Astrocyte of the spinal cord (primary cell): ENCODE data around the gene SPNS2.

Experiments
- DNase-seq: peaks from one replicate; pipeline ENCODE4 v3.0.0; 2011; ENCODE audit warnings: low read depth, low spot score
- H3K4me3 ChIP-seq: 2 replicates; pipeline ENCODE4 v1.5.1; 2011; ENCODE audit warnings: low read depth, mild to moderate bottlenecking, low read length, moderate library complexity
- CTCF ChIP-seq: IDR thresholded peaks from 2 replicates; pipeline ENCODE4 v1.5.1; 2012; ENCODE audit warnings: low read depth, mild to moderate bottlenecking, low read length, inconsistent platforms
- in situ Hi-C: cut with HindIII; loops from 2 replicates; pipeline ENCODE4 v1.10.0; 2017; ENCODE audit warnings: low sequenced_read_pairs

The SPNS2 gene

DNA sequence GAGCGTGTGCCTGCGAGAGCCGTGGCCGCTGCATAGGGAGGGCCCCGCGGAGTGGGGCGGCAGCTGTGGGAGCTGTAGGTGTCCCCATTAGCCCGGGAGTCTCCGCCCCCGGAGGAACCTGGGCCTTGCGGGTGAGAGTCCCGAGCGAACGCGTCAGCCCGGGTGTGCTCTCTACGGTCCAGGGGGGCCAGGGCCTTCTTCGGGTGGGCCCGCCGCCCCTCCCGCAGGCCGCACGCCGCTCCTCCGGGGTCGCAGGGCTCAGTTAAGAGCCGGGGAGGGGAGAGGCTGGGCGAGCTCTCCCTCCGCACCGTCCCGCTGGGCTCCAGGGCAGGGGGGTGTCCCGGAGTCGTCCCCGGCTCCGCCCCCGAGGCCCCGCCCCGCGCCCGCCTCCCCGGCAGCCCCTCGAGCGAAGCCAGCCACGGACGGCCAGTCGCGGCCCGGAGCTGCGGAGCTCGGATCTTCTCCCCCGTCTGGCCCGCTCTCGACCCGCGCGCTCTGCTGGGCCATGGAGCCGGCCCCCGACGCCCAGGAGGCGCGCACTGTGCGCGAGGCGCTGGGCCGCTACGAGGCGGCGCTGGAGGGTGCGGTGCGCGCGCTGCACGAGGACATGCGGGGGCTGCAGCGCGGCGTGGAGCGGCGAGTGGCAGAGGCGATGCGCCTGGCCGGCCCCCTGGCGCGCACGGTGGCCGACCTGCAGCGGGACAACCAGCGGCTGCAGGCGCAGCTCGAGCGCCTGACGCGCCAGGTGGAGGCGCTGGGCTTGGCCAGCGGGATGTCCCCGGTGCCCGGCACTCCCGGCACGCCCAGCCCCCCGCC is 85.6 kb downstream of the SPNS2 start, which contains the start of gene SMTNL2:
TSS of gene SMTNL2 (plus strand) at position 429 of the 816 bp plus-strand sequence. CDS start at position 506, 77 bp downstream.
- no peak for TF ChIP-seq CTCF
- no peak for DNase-seq
- H3K4me3 ChIP-seq: no peak within 1 kb of the TSS
- in situ Hi-C loops: no loop called here

DNA sequence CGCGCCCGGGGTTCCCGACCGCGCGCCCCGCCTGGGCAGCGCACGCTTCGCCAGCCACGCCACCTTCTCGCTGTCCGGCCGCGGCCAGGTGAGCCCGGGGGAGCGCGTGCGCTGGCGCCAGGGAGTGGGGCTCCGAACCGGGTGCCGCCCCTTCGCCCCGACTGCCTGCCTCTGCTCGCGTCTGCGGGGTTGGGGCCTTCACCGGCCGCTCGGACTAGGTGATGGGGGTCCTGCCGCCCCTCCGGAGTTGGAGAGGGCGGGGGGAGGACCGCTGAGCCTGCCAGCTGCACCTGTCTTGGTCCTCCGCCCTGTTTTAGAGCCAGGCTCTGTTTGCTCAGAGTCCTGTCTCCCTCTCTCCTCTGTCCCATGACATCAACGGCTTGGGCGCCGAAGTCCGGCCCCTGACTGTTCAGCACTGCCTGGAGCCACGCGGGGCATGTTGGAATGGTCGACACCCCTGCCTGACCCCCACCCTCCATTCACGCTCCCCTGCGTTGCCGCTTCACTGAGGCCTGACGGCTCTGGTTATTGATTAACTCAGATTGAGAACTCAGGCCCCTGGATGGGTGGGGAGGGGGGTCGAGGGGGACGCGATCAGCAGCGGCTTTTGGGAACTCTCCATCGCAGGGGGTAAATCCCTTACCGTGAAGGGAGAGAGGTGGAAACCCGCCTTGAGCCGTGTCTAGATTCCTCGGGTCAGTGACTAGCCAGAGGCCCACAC is 86.4 kb downstream of the SPNS2 start:
- no peak overlapping the region for H3K4me3 ChIP-seq
- in situ Hi-C loops: no loop called here
- TF ChIP-seq CTCF: no peak
- DNase-seq: no peak

DNA sequence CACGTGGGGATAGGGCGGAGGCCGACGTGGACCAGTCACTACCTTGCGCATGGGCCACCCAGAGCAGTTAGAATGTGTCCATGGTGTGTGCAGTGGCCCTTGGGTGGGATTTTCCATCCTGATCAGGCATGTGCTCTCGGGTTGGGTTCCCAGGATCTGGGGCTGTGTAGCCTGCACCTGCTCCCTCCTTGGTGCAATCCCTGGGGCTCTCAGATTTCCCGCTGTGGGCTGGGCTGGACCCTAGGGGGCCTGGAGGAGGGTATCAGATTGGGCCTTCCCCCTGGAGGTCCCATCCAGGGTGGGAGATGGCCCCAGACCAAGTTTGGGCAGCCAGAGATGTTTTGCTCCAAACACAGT is 86.9 kb downstream of the SPNS2 start:
- in situ Hi-C loops: no loop called here
- H3K4me3 ChIP-seq: no peak overlapping the region
- TF ChIP-seq CTCF: no peak
- DNase-seq: no peak

DNA sequence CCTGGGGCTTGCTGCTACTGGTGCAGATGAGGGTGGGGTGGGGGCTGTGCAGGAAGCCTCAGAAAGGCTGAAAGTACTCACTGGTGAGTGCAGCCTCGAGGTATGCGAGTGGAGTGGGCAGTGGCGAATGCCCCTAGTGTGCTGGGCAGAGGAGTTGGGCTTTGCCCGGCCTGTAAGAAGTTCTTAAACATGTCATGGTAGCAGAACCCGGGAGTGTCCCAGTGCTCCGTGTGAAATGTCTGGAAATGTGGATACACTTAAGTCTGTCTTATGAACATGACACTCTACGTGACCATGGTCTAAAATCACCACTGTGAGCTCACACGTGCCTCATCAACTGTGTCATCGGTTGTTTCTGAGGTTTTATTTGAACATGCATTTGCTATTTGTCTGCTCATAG is 87.4 kb downstream of the SPNS2 start:
- no peak for DNase-seq
- in situ Hi-C loops: no loop called here

GRCh38 chr17:4587195-4587594 is 88.5 kb downstream of the SPNS2 start:
- no peak for DNase-seq
- in situ Hi-C loops: no loop called here

More for the DNA sequence above, 87.4 kb downstream of the SPNS2 start:
- TF ChIP-seq CTCF: no peak
- H3K4me3 ChIP-seq: no peak overlapping the region

DNA sequence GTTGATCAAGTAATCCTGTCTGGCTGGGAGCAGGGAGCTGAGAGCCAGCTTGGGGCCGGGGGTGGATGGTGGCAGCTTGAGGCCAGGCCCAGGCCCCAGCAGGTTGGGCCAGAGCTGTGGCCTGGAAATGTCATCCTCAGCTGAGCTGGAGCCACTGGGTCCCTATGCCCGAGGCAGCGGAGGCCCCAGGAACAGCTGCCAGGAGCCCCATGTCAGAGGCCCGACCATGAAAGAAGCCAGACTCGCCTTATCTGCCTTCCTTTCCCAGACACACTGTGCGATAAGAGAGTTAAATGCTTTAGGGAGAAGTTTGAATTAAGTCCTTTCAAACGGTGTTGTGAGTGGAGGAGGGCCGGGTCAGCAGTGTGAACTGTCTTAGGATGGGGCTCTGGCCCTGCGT is 89.1 kb downstream of the SPNS2 start:
- in situ Hi-C loops: no loop called here
- no peak overlapping the region for H3K4me3 ChIP-seq
- no peak for TF ChIP-seq CTCF
- no peak for DNase-seq

More at GRCh38 chr17:4587195-4587594, 88.5 kb downstream of the SPNS2 start:
- no peak overlapping the region for H3K4me3 ChIP-seq
- no peak for TF ChIP-seq CTCF
